ENCODE data around the gene LRP6.
"Not testable (repeated sequence)": the region's sequence is repeated elsewhere in the genome, so short reads cannot be mapped to it uniquely, and the experiment has no call there.

- TF ChIP-seq POLR2AphosphoS5 (IDR thresholded peaks at IDR 0.05; ENCODE audit: low read depth, low read length); CTCF (IDR thresholded peaks at IDR 0.05); REST (IDR thresholded peaks at IDR 0.05; ENCODE audit: insufficient read depth in 1 of 2, low read depth in 2 of 2, low read length in 1 of 2); SIN3A (IDR thresholded peaks at IDR 0.05; ENCODE audit: borderline replicate concordance, insufficient read depth, low read depth, low read length); TCF7L2 (IDR thresholded peaks at IDR 0.05; ENCODE audit: low read depth, low read length): not testable (repeated sequence)
These were observed 155.8 kb downstream of the LRP6 start for GRCh38 chr12:12110923-12111555.

Measured in Panc1 (cell line).